Loucy (cell line): ENCODE data around the gene KCNH1.

Source experiments
- H2AFZ ChIP-seq: fragments of 200-600 bp; sonication (generic); 2 replicates; pipeline ENCODE4 v1.6.0; 2016; ENCODE audit warnings: antibody characterized with exemption, mild to moderate bottlenecking, low read length, moderate library complexity
- H3F3A ChIP-seq: fragments of 200-600 bp; 2 replicates; pipeline ENCODE4 v1.6.0; 2016; ENCODE audit warnings: antibody characterized with exemption, low read depth, mild to moderate bottlenecking
- H3K27me3 ChIP-seq: fragments of 200-600 bp; sonication (generic); 2 replicates; pipeline ENCODE4 v1.6.1; 2014; ENCODE audit warnings: low read length, mild to moderate bottlenecking; ENCODE audit not compliant: insufficient read depth, poor library complexity, severe bottlenecking
- H3K36me3 ChIP-seq: fragments of 200-600 bp; sonication (generic); 2 replicates; pipeline ENCODE4 v1.6.1; 2016; ENCODE audit warnings: low read length; ENCODE audit not compliant: insufficient read depth
- H3K4me1 ChIP-seq: fragments of 200-600 bp; sonication (generic); 2 replicates; pipeline ENCODE4 v1.5.1; 2014; ENCODE audit warnings: low read length, mild to moderate bottlenecking; ENCODE audit not compliant: insufficient read depth, poor library complexity, severe bottlenecking
- H3K4me2 ChIP-seq: fragments of 200-600 bp; sonication (generic); 2 replicates; pipeline ENCODE4 v1.6.0; 2014; ENCODE audit warnings: antibody characterized with exemption, low read length, low read depth, mild to moderate bottlenecking; ENCODE audit not compliant: poor library complexity, severe bottlenecking
- H3K4me3 ChIP-seq: fragments of 200-600 bp; sonication (generic); 2 replicates; pipeline ENCODE4 v1.5.1; 2014; ENCODE audit warnings: low read length, mild to moderate bottlenecking, mixed read lengths; ENCODE audit not compliant: poor library complexity, severe bottlenecking
- H3K79me2 ChIP-seq: fragments of 200-600 bp; sonication (generic); 2 replicates; pipeline ENCODE4 v1.6.1; 2014; ENCODE audit warnings: low read length; ENCODE audit not compliant: insufficient read depth
- H3K9ac ChIP-seq: fragments of 200-600 bp; sonication (generic); 2 replicates; pipeline ENCODE4 v1.6.0; 2014; ENCODE audit warnings: mild to moderate bottlenecking, low read depth, low read length, moderate library complexity; ENCODE audit not compliant: poor library complexity, severe bottlenecking
- H3K9me2 ChIP-seq: fragments of 200-600 bp; sonication (generic); replicated peaks from 2 replicates; pipeline ENCODE4 v1.6.1; 2016; ENCODE audit warnings: low read depth, low read length, mixed read lengths
- H3K9me3 ChIP-seq: fragments of 200-600 bp; sonication (generic); 2 replicates; pipeline ENCODE4 v1.6.1; 2014; ENCODE audit warnings: mild to moderate bottlenecking, antibody characterized with exemption, low read length, low read depth; ENCODE audit not compliant: insufficient read depth
- H4K20me1 ChIP-seq: fragments of 200-600 bp; sonication (generic); 2 replicates; pipeline ENCODE4 v1.6.0; 2014; ENCODE audit warnings: antibody characterized with exemption, low read length, mild to moderate bottlenecking; ENCODE audit not compliant: insufficient read depth, poor library complexity, severe bottlenecking
- EZH2phosphoT487 ChIP-seq: fragments of 200-600 bp; IDR thresholded peaks from 2 replicates; pipeline ENCODE4 v1.6.1; 2018; ENCODE audit warnings: antibody characterized with exemption, mild to moderate bottlenecking, moderate library complexity, borderline replicate concordance
- TF ChIP-seq, protein P1 (sequence below): fragments of 200-600 bp; sonication (generic); conservative IDR thresholded peaks from 2 replicates; pipeline ENCODE4 v1.5.1; 2014; ENCODE audit warnings: mild to moderate bottlenecking, antibody characterized with exemption, low read length

The KCNH1 gene

DNA sequence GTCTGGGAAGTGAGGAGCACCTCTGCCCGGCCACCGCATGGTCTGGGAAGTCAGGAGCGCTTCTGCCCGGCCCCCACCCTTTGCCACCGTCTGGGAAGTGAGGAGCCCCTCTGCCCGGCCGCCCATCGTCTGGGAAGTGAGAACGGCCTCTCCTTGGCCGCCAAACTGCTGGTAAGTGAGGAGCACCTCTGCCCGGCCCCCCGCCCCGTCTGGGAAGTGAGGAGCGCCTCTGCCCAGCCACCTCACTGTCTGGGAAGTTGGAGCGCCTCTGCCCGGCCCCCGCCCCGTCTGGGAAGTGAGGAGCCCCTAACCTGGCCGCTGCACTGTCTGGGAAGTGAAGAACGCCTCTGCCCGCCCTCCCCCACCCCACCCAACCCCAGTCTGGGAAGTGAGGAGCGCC is 22.6 kb downstream of the KCNH1 start:
- Histone ChIP-seq H3F3A (no peaks in the 10 kb centered on the region), H3K27me3 (peaks cover 6% of the 10 kb centered on the region), H3K4me1 (no peaks in the 10 kb centered on the region), H3K9me3 (no peaks in the 10 kb centered on the region), H2AFZ (no peak overlapping the region), H3K79me2 (no peaks in the 10 kb centered on the region), H3K9ac (no peak overlapping the region), H3K4me2 (no peak overlapping the region), H3K36me3 (no peaks in the 10 kb centered on the region), H4K20me1 (no peaks in the 10 kb centered on the region), H3K4me3 (no peak overlapping the region), H3K9me2 (no peaks in the 10 kb centered on the region)
- TF ChIP-seq, protein P1, sequence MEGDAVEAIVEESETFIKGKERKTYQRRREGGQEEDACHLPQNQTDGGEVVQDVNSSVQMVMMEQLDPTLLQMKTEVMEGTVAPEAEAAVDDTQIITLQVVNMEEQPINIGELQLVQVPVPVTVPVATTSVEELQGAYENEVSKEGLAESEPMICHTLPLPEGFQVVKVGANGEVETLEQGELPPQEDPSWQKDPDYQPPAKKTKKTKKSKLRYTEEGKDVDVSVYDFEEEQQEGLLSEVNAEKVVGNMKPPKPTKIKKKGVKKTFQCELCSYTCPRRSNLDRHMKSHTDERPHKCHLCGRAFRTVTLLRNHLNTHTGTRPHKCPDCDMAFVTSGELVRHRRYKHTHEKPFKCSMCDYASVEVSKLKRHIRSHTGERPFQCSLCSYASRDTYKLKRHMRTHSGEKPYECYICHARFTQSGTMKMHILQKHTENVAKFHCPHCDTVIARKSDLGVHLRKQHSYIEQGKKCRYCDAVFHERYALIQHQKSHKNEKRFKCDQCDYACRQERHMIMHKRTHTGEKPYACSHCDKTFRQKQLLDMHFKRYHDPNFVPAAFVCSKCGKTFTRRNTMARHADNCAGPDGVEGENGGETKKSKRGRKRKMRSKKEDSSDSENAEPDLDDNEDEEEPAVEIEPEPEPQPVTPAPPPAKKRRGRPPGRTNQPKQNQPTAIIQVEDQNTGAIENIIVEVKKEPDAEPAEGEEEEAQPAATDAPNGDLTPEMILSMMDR: no peak
- TF ChIP-seq EZH2phosphoT487: no peak

DNA sequence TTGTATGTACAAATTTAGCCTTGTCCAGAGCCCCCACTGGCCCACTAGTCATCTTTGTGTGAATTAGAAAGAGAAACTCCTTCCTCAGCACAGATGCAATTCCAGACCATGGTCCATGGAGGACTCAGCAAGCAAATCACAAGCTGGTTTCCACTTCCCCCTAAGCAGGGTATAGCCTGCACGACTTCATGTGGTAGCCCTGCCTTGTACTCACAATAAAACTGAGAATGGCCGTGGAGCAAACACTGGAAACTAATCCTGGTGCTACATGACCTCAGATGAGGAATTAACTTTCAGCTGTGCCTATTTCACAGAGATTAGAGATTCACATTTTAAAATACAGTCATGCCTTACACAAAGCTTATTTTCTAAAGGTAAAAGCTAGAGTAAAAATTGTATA is 32.5 kb downstream of the KCNH1 start:
- H3K4me2 ChIP-seq: no peak overlapping the region
- TF ChIP-seq, protein P1: no peak
- no peak for TF ChIP-seq EZH2phosphoT487
- H3K36me3 ChIP-seq: no peaks in the 10 kb centered on the region
- no peaks in the 10 kb centered on the region for H3F3A ChIP-seq
- H3K9ac ChIP-seq: no peak overlapping the region
- no peaks in the 10 kb centered on the region for H3K9me2 ChIP-seq
- no peaks in the 10 kb centered on the region for H3K27me3 ChIP-seq
- H3K79me2 ChIP-seq: no peaks in the 10 kb centered on the region
- H4K20me1 ChIP-seq: no peaks in the 10 kb centered on the region
- no peaks in the 10 kb centered on the region for H3K4me1 ChIP-seq
- H3K9me3 ChIP-seq: no peaks in the 10 kb centered on the region
- H2AFZ ChIP-seq: no peak overlapping the region
- H3K4me3 ChIP-seq: no peak overlapping the region

DNA sequence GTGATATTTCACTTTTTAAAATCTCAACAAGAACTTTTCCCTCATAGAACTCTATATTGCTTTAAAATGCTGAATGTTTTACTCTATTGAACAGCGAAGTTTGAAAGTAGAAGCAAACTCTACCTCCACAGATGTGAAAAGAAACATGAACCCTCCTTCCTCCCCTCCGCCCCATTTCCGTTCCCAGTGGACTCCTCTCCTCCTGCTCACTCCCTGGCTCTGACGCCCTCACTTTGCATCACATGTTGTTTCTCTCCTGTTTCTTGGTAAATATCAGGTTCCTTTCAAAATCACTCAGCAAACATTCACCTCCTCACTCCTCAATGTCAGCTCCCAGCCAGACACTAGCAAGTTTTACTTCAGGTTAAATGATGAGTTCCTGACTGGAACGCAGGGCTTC is 34.6 kb downstream of the KCNH1 start:
- Histone ChIP-seq H3K4me3 (no peak overlapping the region), H3K36me3 (no peaks in the 10 kb centered on the region), H3K9ac (no peak overlapping the region), H3K4me1 (no peaks in the 10 kb centered on the region), H3K9me3 (no peaks in the 10 kb centered on the region), H3K27me3 (no peaks in the 10 kb centered on the region), H4K20me1 (no peaks in the 10 kb centered on the region), H3K9me2 (no peaks in the 10 kb centered on the region), H3K79me2 (no peaks in the 10 kb centered on the region), H3K4me2 (no peak overlapping the region), H3F3A (no peaks in the 10 kb centered on the region), H2AFZ (no peak overlapping the region)
- TF ChIP-seq, protein P1: no peak
- TF ChIP-seq EZH2phosphoT487: no peak
